ENCODE data around the gene LIG3.
"Not testable (repeated sequence)": the region's sequence is repeated elsewhere in the genome, so short reads cannot be mapped to it uniquely, and the experiment has no call there.

Gene LIG3

DNA sequence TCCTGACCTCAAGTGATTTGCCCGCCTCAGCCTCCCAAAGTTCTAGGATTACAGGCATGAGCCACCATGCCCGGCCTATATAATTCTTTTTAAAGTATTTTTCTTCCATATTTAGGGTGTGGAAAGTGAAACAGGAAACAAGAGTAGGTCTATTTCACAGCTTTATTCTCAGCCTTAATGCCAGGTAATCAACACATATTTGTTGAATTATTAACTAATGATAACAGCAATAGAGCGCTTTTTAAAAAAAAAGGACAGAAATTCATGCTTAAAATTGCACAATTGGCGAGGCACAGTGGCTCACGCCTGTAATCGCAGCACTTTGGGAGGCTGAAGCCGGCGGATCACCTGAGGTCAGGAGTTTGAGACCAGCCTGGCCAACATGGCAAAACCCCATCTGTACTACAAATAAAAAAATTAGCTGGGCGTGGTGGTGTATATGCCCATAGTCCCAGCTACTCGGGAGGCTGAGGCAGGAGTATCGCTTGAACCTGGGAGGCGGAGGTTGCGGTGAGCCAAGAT, 65.2 kb downstream of the LIG3 start:
- not testable (repeated sequence) for DNase-seq

DNA sequence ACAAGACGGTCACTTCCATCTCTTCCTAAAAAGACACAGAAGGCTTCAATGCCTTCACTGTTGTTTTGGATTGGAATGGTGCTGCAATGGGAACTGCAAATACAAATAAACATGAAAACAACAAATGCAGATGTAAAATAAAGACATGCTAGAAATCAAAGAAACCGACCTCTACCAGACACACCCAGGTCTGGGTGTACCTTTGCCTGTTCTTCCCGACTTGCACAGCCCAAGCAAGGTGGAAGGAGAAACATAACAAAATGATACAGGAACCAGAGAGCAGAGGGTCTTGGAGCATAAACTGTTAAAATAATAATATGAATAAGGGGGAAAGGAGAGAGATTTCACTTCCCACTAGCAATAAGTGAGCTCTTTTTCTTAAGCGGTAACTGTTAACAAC, 65.9 kb downstream of the LIG3 start:
- no peak for DNase-seq

DNA sequence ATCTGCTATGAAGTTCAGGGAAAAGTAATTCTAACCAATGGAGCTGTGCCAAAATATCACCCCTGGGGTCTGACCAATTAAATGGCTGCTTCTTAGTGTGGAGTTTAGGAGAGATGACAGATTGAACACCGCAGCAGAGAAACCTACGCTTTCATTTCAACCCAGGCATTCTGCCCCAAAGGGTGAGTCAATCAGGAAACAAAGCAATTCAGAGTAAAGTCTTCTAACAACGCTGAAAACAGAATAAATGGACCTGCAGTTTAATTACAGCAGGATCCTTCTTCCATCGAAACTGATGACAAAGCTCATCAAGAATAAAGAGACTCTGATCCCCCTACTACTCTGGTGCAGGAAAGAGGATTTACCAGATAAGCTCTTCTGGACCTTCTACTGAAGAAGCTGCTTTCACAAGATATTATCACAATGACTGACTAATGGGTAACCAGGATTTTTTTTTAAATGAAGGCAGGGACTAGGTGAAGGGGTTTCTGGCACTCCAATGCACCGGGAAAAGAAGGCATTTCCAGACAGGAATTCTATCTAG, 66.5 kb downstream of the LIG3 start:
- no peak for DNase-seq

DNA sequence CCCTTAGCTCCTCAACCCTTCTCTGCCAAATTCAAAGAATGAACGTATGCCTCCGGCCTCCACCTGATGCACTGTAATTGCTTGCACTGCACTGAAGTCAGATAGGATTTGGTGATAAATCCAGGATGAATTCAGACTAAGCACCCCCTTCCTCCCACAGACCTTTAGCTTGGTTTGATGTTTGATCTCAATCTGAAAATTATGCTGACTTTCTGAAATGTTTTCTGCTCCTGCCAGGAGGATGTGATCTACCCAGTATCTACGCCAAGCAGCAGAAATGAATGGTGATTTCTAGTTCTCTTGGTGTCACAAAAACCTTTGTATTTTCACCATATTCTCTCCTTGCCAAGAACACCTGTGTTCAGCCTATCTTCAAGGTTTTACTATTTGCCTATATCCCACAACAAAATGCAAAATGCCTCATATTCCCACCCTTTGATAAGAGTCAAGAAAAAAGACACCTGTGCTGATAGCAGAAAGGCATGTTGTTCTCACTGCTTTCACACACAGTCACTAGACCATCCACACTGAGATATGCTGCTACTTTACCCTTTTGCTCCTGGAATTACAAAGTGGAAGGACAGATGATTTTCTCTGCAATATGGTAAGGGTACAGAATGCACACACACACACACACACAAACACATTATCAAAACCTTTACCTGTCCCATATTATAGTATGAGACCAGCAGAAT, 68.5 kb downstream of the LIG3 start:
- DNase-seq, result no peak

DNA sequence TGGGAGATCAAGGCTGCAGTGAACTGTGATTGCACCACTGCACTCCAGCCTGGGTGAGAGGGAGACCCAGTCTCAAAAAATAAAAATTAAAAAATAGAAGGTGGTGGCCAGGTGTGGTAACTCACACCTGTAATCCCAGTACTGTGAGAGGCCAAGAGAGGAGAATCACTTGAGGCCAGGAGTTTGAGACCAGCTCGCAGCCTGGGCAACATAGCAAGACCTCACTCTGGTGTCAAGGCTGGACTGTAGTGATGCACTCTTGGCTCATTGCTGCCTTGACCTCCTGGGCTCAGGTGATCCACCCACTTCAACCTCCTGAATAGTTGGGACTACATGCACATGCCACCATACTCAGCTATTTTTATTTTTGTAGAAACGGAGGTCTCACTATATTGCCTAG, 69.9 kb downstream of the LIG3 start:
- no peak for DNase-seq

DNA sequence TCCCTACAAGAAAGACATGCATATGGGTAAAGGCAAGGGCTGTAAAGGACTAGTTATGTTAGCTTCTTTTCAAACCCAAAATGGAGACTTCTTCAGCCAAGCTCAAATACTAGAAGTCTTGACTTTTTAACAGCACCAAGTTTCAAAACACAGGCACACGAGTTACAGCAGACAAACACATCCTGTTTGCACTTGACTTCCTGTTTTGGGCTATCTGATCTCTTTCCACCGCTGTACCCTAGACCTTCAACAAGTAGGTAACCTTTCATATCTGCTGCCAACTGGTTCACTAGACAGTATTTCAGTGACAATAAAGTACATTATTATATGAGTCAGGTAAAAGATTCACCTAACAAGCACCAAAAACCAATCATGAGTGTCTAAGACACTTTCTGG, 70.9 kb downstream of the LIG3 start:
- DNase-seq, result no peak

DNA sequence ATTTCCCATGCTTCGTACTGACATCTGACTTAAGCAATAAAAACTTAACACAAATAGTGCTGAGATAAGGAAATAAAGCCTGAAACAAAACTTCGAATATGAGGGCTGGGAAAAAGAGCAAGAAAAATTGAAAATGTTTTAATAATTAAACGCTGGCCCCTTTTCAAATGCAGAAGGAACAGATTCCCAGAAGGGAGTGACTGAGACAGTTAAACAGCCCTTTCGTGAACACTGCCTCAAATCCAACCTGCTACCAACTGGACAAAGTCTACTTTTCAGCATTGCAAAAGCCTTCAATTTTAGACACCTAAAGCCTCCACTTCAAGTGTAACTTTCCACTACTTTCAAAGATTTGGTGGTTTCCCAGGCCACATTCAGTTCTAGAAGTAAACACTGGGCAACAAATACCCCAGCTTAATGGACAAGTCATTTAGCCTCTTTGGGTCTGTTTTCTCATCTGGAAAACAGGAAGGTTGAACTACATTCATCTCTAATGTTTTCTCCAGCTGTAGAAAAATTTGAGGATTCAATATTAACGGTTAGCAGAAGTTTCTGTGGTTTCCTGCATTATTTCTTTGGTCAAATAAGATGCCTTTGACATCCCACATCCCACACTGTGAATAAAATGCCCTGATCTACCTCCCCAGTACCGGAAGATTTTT, 71.4 kb downstream of the LIG3 start:
- no peak for DNase-seq

DNA sequence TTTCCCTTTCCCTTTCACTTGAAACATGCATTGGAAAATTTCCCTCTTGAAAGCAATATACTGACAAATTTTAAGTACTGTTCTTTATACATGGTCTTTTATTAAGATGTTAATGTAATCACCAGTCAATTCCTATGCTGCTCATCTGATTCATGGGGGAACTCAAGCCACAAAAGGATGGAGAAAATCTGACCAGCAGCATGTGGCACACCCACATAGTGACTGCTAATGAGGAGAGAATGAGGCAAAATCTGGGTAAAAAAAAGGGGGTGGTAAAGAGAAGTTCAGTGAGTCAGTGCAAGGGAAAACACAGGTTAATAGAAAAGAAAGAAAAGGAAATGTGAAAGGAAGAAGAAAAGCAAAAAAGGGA, 71.9 kb downstream of the LIG3 start:
- no peak for DNase-seq

DNA sequence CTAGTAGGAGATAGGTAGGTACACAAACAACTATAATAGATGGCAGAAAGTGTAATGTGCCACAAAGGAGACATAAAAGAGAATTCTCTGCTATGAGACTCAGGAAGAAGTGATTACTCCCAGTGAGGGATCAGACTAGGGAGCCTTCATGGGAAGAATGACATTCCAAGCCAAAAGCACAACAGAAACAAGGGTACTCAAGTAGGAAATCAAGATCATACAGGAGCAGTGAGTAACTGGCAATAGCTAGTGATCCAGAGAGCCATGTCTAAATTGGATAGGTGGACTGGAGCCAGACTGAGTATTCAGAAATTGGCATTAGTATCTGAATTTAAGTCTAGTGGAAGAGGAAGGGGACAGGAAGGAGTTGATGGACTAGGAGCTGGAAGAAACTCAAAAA, 72.5 kb downstream of the LIG3 start:
- DNase-seq, result no peak

DNA sequence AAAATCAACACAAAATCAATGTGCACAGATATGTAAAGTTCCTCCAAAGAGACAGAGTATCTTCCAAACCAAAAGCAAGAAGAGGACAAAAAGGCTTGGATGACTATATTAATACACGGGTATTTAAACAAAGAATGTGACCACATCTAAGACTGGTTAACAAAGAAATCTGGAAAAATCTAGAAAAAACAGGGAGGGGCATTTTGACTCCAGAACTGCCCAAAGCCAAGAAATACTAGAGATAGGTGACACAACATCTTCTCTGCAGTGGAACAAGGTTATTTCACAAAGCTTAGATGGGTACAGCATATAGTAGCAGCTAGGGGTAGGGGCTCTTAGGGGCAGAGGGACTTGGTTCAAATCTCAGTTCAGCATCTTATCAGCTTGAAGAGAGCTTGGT, 72.9 kb downstream of the LIG3 start:
- DNase-seq, result no peak

DNA sequence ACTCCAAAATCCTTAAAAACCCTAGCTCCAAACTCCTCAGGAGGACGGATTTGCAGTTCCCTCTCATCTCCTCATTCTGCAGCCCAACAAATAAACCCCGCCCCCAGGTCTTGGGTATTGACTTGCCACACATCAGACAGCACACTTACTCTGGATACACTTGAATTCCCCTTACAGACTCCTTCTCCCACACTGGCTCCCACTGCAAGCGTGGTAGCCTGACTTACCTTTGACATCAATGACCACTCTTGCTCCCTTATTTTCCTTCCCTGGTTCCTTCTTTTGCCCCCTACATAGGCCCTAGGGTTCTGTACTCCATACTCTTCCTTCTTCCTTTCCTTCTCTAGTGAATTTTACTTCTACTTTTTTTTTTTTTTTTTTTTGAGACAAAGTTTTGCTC, 75.7 kb downstream of the LIG3 start:
- no peak for DNase-seq

DNA sequence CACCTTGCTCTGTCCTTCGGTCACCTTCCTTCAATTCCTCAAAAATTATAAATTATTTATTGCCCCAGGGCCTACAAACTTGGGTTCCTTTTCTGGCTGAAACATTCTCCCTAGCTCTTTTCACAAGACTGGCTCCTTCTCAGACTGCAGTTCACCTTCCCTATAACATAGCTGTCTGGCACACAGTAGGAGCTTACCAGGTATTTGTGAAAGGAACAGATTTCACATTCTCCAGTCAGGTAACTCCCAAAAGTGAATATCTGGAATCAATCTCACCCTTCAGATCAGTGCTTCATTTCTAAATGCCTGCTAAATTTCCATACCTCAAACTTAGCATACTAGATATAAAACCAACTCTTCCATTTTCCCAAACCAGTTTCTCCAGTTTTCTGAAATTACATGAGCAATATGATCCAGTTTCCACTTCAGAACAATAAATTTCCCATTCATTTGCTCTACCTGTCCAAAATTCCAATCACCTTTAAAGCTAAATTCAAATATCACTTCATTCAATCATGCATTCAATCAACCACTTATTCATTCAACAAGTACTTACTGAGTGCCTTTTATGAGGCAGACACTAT, 77.1 kb downstream of the LIG3 start:
- no peak for DNase-seq
